ENCODE data around the gene MAP2K2.

MAP2K2 gene

GRCh38 chr19:4122480-4122879 lies 1.4 kb downstream of the MAP2K2 start:
- TF ChIP-seq CTCF (IDR thresholded peaks at IDR 0.05; ENCODE audit: insufficient read depth, missing control alignments), result no peak
- FAIRE-seq (no peak), DNase-seq (ENCODE audit: insufficient read length, low spot score) (no peak)

GRCh38 chr19:4121815-4122214 lies 2.1 kb downstream of the MAP2K2 start:
- DNase-seq (ENCODE audit: insufficient read length, low spot score) (no peak), FAIRE-seq (no peak)
- no peak for TF ChIP-seq CTCF (IDR thresholded peaks at IDR 0.05; ENCODE audit: insufficient read depth, missing control alignments)

GRCh38 chr19:4121273-4121612 lies 2.7 kb downstream of the MAP2K2 start:
- TF ChIP-seq CTCF (IDR thresholded peaks at IDR 0.05; ENCODE audit: insufficient read depth, missing control alignments), result no peak
- DNase-seq (ENCODE audit: insufficient read length, low spot score), result no peak
- FAIRE-seq, result no peak

GRCh38 chr19:4120559-4121272 lies 3.2 kb downstream of the MAP2K2 start:
- FAIRE-seq (no peak), DNase-seq (ENCODE audit: insufficient read length, low spot score) (no peak)
- TF ChIP-seq CTCF (IDR thresholded peaks at IDR 0.05; ENCODE audit: insufficient read depth, missing control alignments), result no peak

- FAIRE-seq (no peak), DNase-seq (ENCODE audit: insufficient read length, low spot score) (no peak)
- TF ChIP-seq CTCF (IDR thresholded peaks at IDR 0.05; ENCODE audit: insufficient read depth, missing control alignments), result no peak
These were observed 4.2 kb downstream of the MAP2K2 start for GRCh38 chr19:4119763-4120162.

GRCh38 chr19:4115818-4116385 lies 8.0 kb downstream of the MAP2K2 start:
- FAIRE-seq (peak; percentile 51), DNase-seq (ENCODE audit: insufficient read length, low spot score) (peak; percentile 78)
- TF ChIP-seq CTCF (IDR thresholded peaks at IDR 0.05; ENCODE audit: insufficient read depth, missing control alignments), result no peak

GRCh38 chr19:4115050-4115817 lies 8.7 kb downstream of the MAP2K2 start:
- no peak for DNase-seq (ENCODE audit: insufficient read length, low spot score)

More at GRCh38 chr19:4115050-4115817, 8.7 kb downstream of the MAP2K2 start:
- no peak for TF ChIP-seq CTCF (IDR thresholded peaks at IDR 0.05; ENCODE audit: insufficient read depth, missing control alignments)
- FAIRE-seq, result no peak
